ENCODE measurements around the gene STARD13. TPM values are rescaled to one million over a fixed set of nuclear protein-coding genes. Genes with fewer than 3 reads are reported as not detected.
"Not testable (repeated sequence)": the region's sequence is repeated elsewhere in the genome, so short reads cannot be mapped to it uniquely, and the experiment has no call there.

Gene STARD13
- total RNA-seq, 1 experiment from 2014 or later, result 0.20 TPM

DNA sequence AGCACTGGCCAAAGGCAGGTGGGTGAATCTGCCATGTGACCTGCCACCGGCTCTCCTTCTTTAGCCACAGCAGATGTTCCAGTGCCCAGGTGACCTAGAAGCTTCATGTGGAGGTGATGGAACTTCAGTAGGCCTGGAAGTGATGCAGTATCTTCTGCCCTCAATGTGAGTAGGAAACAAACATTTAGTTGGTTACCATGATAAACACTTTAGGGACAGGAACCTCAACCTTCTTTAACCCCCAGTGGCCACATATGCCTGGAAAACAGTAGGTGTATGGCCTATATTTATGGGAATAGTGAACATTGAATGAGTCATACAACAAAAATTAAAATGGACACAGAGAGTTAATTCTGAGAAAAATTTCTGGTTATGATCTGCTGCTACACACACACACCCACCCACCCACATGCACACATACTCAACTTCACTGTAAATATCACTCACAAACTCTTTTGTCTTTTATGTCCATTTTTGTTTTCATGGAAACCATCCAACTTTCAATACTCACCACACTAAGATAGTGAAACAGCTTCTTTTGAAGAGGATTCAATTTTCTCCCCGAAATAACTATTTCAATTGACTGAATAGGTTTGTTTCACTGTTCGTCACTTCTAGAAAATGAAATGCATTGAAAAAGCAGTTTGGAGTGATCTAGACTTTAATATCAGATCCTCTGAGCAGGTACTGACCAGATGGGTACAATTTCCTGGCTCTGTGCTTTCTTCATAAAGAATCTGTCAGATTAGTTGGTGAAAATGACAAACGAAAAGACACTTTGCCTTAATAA is 97.3 kb downstream of the STARD13 start:
- in situ Hi-C loops (cut with HindIII; ENCODE audit: low sequenced_read_pairs), result no loop called here
- DNase-seq (ENCODE audit: low spot score), result no peak

DNA sequence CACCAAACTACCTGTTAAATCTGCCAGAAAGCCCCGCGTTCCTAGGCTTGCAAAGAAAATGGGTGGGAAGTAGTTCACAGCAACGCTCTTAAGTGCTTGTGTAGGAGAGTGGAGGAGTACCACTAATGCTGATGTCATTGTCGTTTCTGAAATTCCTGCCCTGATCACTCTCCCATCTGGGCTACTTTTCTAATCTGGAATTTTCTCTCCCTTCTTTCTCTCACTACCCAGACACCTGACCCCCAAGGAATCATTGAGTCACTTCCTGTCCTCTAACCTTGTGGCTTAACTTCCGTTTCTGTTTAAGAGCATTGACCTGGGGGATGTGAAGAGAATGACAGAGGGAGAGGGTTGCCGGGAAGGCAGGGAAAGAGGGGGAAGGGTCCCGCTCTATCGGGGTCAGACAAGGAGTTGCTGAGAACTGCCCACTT is 98.7 kb downstream of the STARD13 start:
- DNase-seq (ENCODE audit: low spot score), result no peak
- in situ Hi-C loops (cut with HindIII; ENCODE audit: low sequenced_read_pairs), result no loop called here

DNA sequence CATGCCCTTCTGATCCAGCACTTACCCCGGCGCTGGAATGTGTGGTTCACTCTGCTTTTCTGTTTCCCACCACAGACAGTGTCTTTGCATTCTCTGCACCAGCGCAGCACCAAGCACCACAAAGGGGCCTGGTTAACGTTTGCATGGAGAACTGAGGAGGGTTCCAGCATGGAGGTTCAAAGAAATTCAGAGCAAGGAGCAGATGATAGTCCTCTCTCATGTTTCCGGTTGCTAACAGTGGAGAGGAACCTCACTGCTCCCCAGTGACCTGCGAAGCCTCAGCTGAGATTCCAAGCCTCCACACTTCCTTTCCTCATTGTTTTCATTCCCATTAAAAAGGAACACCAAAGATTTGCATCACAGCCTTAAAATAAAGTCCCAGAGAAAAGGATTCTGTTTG is 99.7 kb downstream of the STARD13 start:
- in situ Hi-C loops (cut with HindIII; ENCODE audit: low sequenced_read_pairs), result no loop called here
- DNase-seq (ENCODE audit: low spot score), result no peak

DNA sequence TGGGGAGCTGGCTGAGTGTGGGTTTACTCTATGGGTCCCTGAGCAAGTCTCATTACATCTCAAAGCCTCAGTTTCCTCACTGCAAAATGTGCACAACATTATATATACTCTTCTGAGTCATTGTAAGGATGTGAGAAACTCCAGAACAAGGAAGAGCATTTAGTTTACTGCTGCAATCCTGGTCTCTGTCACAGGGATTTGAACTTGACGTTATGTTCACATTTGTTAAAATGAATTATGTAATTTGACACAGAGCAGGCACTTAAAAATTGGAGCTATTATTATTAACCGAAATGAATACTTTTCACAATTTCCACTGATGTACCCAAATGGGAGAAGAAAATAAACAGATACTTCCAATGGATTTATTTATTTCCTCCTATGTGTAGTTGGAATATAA is 101.0 kb downstream of the STARD13 start:
- DNase-seq (ENCODE audit: low spot score), result no peak
- in situ Hi-C loops (cut with HindIII; ENCODE audit: low sequenced_read_pairs), result no loop called here

DNA sequence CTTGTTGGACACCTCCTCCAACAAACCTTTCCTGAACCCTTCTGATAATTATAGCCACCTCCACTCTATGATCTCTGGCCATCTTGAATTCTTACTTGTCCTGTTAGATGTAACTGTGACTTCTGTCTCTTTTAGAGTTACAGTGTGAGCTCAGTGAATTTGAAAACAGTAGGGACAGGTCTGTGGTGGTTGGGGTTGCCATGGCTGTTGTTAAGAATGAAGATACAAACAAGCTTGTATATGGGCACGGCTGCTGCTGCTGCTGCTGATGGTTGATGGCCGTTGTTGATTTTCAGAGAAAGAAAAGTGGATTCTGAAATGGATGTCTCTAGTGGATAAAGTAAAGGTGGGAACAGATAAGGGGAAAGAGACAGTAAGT is 101.5 kb downstream of the STARD13 start:
- in situ Hi-C loops (cut with HindIII; ENCODE audit: low sequenced_read_pairs), result no loop called here
- no peak for DNase-seq (ENCODE audit: low spot score)

DNA sequence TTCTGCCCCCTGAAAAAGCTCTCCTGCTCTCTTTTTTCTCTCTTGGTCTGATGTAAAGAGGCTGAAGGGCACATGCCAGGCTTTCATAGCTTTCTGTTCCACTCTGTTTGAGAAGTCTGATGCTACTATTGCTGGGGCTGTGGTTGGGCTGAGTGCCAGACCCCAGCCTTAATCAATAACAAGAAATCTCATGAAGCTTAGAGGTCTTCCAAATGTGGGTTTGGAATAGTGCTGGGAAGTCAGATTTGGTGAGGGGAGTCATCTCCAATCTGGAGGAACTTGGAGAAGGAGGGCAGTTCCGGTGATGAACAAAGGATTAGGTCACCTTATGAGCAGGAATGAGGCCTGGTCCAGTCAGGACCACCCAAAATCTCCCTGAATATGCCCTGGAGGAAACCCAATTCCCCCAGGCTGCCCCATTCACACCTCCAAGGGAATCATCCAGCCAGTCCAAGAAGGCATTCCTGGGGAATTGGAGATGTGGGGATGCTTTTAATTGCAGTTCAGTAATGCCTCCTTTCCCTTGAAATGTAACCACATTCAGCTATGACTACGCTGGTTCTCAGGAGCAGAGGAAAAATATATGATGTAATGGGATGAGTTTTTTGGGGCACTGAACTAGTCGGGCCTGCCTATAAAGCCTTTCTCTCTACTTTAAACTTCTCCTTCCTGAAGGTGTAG is 102.0 kb downstream of the STARD13 start:
- no peak for DNase-seq (ENCODE audit: low spot score)
- in situ Hi-C loops (cut with HindIII; ENCODE audit: low sequenced_read_pairs), result no loop called here

DNA sequence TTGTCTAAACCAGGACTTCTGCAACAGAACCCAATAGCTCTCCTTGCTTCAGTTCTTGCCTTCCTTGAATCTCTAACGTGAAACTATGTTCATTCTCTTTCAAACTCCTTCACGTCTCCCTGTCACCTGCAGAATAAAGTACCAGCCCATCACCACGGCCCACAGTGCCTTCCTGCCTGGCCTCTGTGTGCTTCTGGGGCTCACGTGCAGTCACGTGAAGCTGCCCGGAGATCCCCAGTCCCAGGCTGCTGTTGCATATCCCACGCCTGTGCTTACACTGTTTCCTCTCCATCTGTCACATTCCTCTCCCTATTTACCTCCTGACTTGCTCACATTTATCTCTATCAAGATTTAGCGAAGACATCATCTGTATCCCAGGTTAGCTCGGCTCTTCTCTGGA is 102.8 kb downstream of the STARD13 start:
- in situ Hi-C loops (cut with HindIII; ENCODE audit: low sequenced_read_pairs), result no loop called here
- no peak for DNase-seq (ENCODE audit: low spot score)

DNA sequence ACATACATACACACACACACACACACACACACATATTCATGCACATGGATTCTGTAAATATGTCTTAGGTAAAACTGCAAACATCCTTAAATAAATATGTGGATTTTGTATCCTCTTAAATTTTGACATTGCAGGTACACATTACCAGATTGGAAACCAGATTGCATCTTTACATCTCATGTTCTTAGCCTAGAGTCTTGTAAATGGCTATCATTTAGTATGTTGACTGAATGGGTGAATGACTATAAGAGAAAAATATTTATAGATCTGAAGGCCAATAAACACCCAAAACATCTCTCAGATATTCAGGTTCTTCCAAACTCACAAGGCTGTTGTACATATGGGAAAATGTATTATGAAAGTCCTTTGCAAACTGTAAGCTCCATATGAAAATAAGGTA is 104.3 kb downstream of the STARD13 start:
- no peak for DNase-seq (ENCODE audit: low spot score)
- in situ Hi-C loops (cut with HindIII; ENCODE audit: low sequenced_read_pairs), result no loop called here

DNA sequence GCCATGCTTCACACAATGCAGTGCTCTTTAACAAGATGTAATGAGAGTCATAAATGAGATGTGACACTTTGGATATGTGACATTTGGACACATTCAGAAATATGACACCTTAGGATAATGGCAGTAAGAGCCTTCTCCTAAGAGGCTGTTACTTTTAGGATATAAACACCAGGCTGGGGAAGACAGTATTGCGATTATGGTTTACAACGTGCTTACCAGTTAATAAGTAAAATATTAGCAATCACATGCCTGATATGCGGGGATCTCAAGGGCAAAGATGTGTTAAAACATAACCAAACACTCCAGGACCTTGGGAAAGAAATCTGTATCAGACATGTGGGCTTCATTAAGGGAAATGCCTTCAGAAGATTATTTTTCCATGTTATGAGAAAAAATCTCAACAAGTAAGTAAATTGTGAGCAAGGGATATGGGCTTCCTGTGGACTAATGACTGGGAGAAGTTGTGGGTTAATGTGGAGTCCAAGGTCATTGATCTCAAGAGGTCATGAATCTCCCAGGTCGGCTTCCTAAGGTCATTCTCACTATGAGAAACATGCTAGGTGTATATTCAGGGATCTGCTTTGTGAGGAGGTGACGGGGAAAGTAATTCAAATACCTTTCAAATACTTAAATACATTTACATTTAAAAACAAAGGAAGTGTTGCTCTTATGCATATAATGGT is 105.3 kb downstream of the STARD13 start:
- no peak for DNase-seq (ENCODE audit: low spot score)
- in situ Hi-C loops (cut with HindIII; ENCODE audit: low sequenced_read_pairs), result no loop called here

DNA sequence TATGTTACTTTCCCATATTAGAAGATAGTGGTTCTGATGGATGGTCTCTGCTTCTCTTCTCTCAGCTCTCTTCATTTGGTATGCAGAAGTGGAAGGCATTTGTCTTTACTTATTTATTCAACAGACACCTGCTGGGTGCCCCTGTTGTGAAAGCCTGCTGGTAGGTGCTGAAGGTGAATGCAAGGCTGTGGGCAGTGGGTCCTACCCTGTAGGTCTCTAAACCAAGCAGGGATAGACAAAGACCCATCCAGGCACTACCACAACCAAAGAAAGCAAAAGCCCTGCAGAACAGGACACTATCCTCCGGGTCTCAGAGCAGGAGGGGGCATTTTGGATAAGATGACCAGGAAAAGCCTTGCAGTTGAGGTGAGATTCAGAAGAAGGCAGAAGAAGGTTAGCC is 106.1 kb downstream of the STARD13 start:
- DNase-seq (ENCODE audit: low spot score), result no peak
- in situ Hi-C loops (cut with HindIII; ENCODE audit: low sequenced_read_pairs), result no loop called here

DNA sequence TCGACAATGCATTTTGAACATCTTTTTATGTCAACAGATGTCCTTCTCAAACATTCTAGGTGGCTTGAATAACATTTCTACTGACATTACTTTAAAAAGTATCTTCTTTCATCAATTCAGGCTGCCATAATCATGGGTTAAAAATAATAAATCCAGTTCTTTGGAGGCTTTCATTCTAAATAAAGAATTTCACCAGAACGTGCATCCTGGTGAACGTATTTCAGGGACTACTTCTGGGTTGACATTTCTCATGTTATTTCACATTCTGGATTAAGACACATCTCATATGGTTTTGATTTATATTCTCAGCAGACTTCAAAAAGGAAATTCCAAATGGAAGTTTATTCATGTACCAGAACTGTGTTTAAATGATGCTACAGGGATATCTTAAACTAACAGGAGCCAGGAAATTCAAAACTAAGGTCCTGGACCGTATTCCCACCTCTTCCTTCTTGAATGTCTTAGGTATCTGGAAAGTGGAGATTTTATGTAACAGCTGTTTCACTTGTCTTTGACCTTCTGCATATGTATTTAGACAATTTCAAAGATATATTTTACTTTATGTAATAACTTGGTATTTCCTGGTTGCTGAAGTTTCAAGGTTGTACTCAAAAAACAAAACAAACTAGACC is 107.2 kb downstream of the STARD13 start:
- in situ Hi-C loops (cut with HindIII; ENCODE audit: low sequenced_read_pairs), result no loop called here
- no peak for DNase-seq (ENCODE audit: low spot score)

DNA sequence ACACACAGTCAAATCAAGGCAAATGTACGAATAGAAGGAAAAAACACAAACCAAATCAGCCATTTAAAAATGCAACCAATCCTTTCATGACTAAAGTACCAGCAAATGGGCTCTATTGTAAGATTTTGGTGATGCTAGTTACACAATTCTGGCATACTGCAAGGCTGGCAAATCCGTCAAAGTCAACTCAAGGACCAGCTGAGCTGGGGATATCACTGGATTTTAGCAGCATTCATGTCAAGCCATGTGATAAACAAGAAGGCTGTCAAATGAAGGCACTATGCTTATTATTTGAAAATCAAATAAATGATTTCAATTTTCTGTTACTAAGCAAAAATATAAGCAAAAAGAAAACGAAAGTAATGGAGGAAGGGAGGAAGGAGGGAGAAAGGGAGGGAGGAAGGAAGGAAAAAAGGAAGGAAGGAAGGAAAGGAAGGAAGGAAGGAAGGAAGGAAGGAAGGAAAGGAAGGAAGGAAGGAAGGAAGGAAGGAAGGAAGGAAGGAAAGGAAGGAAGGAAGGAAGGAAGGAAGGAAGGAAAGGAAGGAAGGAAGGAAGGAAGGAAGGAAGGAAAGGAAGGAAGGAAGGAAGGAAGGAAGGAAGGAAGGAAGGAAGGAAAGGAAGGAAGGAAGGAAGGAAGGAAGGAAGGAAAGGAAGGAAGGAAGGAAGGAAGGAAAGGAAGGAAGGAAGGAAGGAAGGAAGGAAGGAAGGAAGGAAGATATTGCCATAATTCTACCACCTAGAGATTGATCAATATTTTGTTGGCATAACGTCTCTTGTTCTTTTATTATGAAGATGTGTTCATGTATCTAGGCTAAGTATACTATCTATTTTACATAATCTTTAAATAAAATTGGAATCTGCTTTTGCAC is 108.0 kb downstream of the STARD13 start:
- in situ Hi-C loops (cut with HindIII; ENCODE audit: low sequenced_read_pairs); DNase-seq (ENCODE audit: low spot score): not testable (repeated sequence)

DNA sequence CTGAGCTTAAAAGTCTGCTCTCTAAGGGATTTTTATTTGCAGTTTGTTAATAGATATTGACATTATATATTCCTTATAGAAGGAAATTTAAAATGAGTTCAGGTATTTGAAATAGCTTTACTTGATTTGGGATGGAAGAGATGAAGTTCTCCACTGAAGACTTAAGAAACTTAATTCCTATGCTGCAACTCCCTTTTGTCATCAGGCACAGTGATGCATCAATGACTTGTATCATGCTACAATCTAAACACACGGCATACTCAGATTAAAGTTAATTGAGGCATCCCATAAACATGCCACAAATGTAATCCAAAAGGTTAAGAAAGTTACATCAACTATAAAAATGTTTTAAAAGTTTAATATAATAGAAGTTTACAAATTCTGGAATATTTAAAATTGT is 109.0 kb downstream of the STARD13 start:
- no peak for DNase-seq (ENCODE audit: low spot score)
- in situ Hi-C loops (cut with HindIII; ENCODE audit: low sequenced_read_pairs), result no loop called here

DNA sequence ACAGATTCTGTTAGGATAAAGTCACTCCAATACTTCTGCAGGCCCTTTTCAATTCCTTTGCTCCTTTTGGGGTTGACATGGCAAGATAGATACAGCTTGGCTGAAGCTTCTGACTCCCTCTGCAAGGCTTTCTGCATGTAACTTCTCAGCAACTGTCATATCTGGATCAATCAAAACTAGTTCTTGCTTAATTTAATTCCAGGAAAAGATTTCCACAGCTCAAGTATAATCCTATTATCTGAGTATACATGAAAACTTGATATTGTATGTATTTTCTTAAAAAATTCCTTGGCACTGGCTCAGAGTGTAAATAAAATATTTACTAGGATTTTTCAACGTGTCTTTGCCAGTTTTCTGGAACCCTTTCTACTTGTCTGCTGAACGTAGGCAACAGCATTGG is 109.6 kb downstream of the STARD13 start:
- in situ Hi-C loops (cut with HindIII; ENCODE audit: low sequenced_read_pairs), result no loop called here

DNA sequence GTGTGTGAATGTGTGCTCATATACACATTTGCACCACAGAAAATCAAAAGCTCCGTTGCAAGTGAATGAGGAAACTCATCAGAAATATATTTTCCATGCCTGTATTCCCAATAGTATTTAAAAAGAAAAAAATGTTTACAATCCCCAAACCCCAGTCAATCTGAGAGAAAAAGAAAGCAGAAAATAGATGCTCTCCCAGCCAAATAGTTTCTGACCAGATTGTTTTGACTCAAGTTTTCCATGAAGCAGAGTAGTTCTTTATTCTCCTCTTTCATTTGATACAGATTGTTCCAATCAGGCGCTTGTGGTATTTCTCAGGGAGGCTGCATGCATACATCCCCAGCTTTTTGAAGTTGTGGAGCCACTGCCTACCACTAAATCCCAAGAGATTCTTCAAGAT is 110.6 kb downstream of the STARD13 start:
- no peak for DNase-seq (ENCODE audit: low spot score)
- in situ Hi-C loops (cut with HindIII; ENCODE audit: low sequenced_read_pairs), result no loop called here

More for the DNA sequence above, 109.6 kb downstream of the STARD13 start:
- DNase-seq (ENCODE audit: low spot score), result no peak

DNA sequence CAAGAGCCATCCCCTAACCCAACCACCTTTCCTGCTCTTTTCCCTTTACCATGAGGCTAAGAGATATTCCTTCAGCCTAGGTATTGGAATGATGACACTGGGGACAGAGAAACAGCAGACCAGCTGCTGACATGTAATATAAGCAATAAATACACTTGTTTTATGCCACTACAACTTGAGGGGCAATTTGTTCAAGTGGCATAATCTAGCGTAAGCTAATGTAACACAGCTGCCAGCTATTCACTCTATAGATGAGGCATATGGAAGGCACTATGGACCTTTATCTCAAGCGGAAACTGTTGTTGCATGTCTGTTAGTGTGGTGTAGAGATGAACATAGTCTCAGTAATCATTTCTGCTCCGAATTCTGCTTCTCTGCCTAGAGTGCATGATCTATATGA is 111.1 kb downstream of the STARD13 start:
- DNase-seq (ENCODE audit: low spot score), result no peak
- in situ Hi-C loops (cut with HindIII; ENCODE audit: low sequenced_read_pairs), result no loop called here

DNA sequence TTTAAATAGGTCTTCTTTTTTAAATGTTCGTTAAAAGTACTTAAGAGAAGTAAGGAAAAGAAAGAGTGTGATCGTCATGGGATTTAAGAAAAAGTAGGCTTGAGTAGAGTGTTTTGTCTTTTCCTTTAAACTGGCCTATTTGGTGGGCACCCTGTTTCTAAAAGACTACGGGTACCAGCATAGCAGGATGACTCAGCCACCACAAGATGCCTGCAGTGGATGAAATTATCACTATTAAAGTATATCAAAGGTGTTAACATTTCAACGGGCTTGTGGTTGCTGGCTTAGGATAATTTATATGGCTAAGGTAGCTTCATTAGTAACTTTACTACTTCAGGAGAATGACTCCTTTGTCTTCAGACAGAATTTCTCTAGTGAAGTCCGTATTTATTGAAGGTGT is 112.6 kb downstream of the STARD13 start:
- in situ Hi-C loops (cut with HindIII; ENCODE audit: low sequenced_read_pairs), result no loop called here
- no peak for DNase-seq (ENCODE audit: low spot score)

DNA sequence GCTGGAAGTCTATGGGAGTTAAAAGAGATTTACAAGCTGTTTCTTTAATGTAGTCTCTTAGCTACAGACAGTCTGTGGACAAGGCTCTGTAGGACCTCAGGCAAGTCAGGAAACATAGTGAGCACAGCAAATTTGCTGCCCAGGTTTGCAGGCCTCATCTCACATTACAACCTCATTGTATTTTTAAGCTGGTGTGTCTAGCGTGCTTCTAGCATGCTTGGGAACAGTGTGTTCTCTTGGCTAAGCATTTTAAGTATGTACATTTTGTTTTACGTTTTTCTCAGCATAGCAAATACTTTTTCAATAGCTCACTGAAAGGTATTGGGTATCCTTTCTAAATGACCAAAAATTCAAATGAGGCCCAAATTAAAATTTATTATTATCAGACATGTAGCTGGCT is 113.2 kb downstream of the STARD13 start:
- in situ Hi-C loops (cut with HindIII; ENCODE audit: low sequenced_read_pairs), result no loop called here
- no peak for DNase-seq (ENCODE audit: low spot score)

All from G401 (cell line).